Hepatocyte (in vitro differentiated cells): ENCODE measurements around the gene SV2A. TPM values are rescaled to one million over a fixed set of nuclear protein-coding genes. Genes with fewer than 3 reads are reported as not detected.
"Not testable (repeated sequence)": the region's sequence is repeated elsewhere in the genome, so short reads cannot be mapped to it uniquely, and the experiment has no call there.

Experiments
- DNase-seq: peaks from one replicate; pipeline ENCODE4 v3.0.0-alpha.2; 2016; ENCODE audit warnings: low spot score
- H2AFZ ChIP-seq: fragments of 200-600 bp; sonication (generic); 2 replicates; pipeline ENCODE4 v1.6.0; 2016; ENCODE audit warnings: antibody characterized with exemption, mild to moderate bottlenecking
- H3K27ac ChIP-seq: fragments of 200-600 bp; sonication (generic); 2 replicates; pipeline ENCODE4 v1.5.1; 2016; ENCODE audit warnings: mild to moderate bottlenecking
- H3K27me3 ChIP-seq: fragments of 200-600 bp; sonication (generic); 2 replicates; pipeline ENCODE4 v1.6.1; 2016
- H3K36me3 ChIP-seq: fragments of 200-600 bp; sonication (generic); replicated peaks from 2 replicates; pipeline ENCODE4 v1.5.1; 2016; ENCODE audit warnings: low read depth; ENCODE audit not compliant: insufficient read depth
- H3K4me1 ChIP-seq: fragments of 200-600 bp; sonication (generic); 2 replicates; pipeline ENCODE4 v1.5.1; 2016; ENCODE audit warnings: mild to moderate bottlenecking, moderate library complexity; ENCODE audit not compliant: insufficient read depth
- H3K4me2 ChIP-seq: fragments of 200-600 bp; sonication (generic); 2 replicates; pipeline ENCODE4 v1.6.0; 2016
- H3K4me3 ChIP-seq: fragments of 200-600 bp; sonication (generic); 2 replicates; pipeline ENCODE4 v1.5.1; 2016; ENCODE audit warnings: mild to moderate bottlenecking
- H3K79me2 ChIP-seq: fragments of 200-600 bp; sonication (generic); 2 replicates; pipeline ENCODE4 v1.6.0; 2017; ENCODE audit warnings: mild to moderate bottlenecking
- H3K9me2 ChIP-seq: fragments of 200-600 bp; sonication (generic); replicated peaks from 2 replicates; pipeline ENCODE4 v1.6.0; 2017; ENCODE audit warnings: mild to moderate bottlenecking; ENCODE audit not compliant: insufficient read depth
- H3K9me3 ChIP-seq: fragments of 200-600 bp; sonication (generic); 2 replicates; pipeline ENCODE4 v1.5.1; 2016; ENCODE audit warnings: low read depth, mild to moderate bottlenecking
- H4K20me1 ChIP-seq: fragments of 200-600 bp; sonication (generic); 2 replicates; pipeline ENCODE4 v1.6.0; 2016; ENCODE audit warnings: mild to moderate bottlenecking; ENCODE audit not compliant: insufficient read depth, poor library complexity, severe bottlenecking
- CTCF ChIP-seq: fragments of 200-600 bp; sonication (generic); IDR thresholded peaks from 2 replicates; pipeline ENCODE4 v1.5.1; 2016; ENCODE audit warnings: antibody characterized with exemption, mild to moderate bottlenecking; ENCODE audit not compliant: poor library complexity
- EZH2 ChIP-seq: fragments of 200-600 bp; sonication (generic); IDR thresholded peaks from 2 replicates; pipeline ENCODE4 v1.6.1; 2016; ENCODE audit warnings: antibody characterized with exemption, mild to moderate bottlenecking, borderline replicate concordance
- EZH2phosphoT487 ChIP-seq: fragments of 200-600 bp; sonication (generic); IDR thresholded peaks from one replicate; pipeline ENCODE4 v1.6.1; 2018; ENCODE audit warnings: antibody characterized with exemption, mild to moderate bottlenecking, low read depth, moderate library complexity; ENCODE audit not compliant: unreplicated experiment, severe bottlenecking
- WGBS: methylation state at CpG from one replicate; pipeline ENCODE4 v1.1.6; 2016; ENCODE audit warnings: low lambda C conversion rate; ENCODE audit errors: missing lambda C conversion rate; 5-methylcytosine and 5-hydroxymethylcytosine counted together
- polyA plus RNA-seq: library from polyadenylated mRNA; unstranded; fragments of >200 nt; fragmentation: Nextera tagmentation; extraction: Ambion mirVana; gene quantifications from 2 replicates; pipeline ENCODE4 v1.2.1, GENCODE V29; 2016
- total RNA-seq: library from RNA; depleted of rRNA; stranded (reverse); fragments of >200 nt; gene quantifications from 2 replicates; pipeline ENCODE4 v1.2.3, GENCODE V29; 2014

SV2A gene
- total and polyA plus RNA-seq, 2 experiments from 2014 or later = 5.0 to 5.5 TPM

GRCh38 chr1:149886396-149887195 is 31.0 kb downstream of the SV2A start:
- Histone ChIP-seq H3K79me2 (peaks cover 39% of the 10 kb centered on the region), H3K4me3 (peak overlapping the region; percentile 83), H2AFZ (no peak overlapping the region), H3K9me2 (no peaks in the 10 kb centered on the region), H3K4me1 (peaks cover 14% of the 10 kb centered on the region), H3K27ac (peak overlapping the region; percentile 99), H3K27me3 (no peaks in the 10 kb centered on the region), H3K4me2 (peak overlapping the region; percentile 88), H3K9me3 (no peaks in the 10 kb centered on the region), H3K36me3 (no peaks in the 10 kb centered on the region), H4K20me1 (peaks cover 40% of the 10 kb centered on the region)
- under 1% methylated on average over 62 of the region's 62 CpGs for WGBS
- DNase-seq = peak; percentile 97
- TF ChIP-seq CTCF (no peak), EZH2phosphoT487 (no peak), EZH2 (no peak)

- not testable (repeated sequence) for H3K9me3 ChIP-seq, H3K9me2 ChIP-seq, H2AFZ ChIP-seq, H3K36me3 ChIP-seq, DNase-seq, H3K27me3 ChIP-seq
- peaks cover 14% of the 10 kb centered on the region for H3K4me1 ChIP-seq
- H3K27ac ChIP-seq = peak overlapping the region; percentile 99
- peaks cover 45% of the 10 kb centered on the region for H3K79me2 ChIP-seq
- H3K4me3 ChIP-seq = peak overlapping the region; percentile 83
- H4K20me1 ChIP-seq = peaks cover 42% of the 10 kb centered on the region
- WGBS = 1% methylated on average over 19 of the region's 19 CpGs
- H3K4me2 ChIP-seq = peak overlapping the region; percentile 88
These were observed 31.6 kb downstream of the SV2A start for GRCh38 chr1:149886121-149886395.

- peak; percentile 11 for TF ChIP-seq EZH2phosphoT487
- no peak for TF ChIP-seq EZH2
- TF ChIP-seq CTCF = peak; percentile 7
- Histone ChIP-seq H3K27ac (peak overlapping the region; percentile 99), H3K4me1 (peaks cover 14% of the 10 kb centered on the region), H3K79me2 (peaks cover 49% of the 10 kb centered on the region), H3K4me2 (peak overlapping the region; percentile 88), H2AFZ (no peak overlapping the region), H3K4me3 (peak overlapping the region; percentile 83), H3K27me3 (no peaks in the 10 kb centered on the region), H3K9me2 (no peaks in the 10 kb centered on the region), H3K36me3 (no peaks in the 10 kb centered on the region), H3K9me3 (no peaks in the 10 kb centered on the region), H4K20me1 (peaks cover 42% of the 10 kb centered on the region)
- WGBS = 2% methylated on average over 36 of the region's 36 CpGs
- DNase-seq = peak; percentile 80
These were observed 32.1 kb downstream of the SV2A start for GRCh38 chr1:149885339-149886120.
